ELR (cell line): ENCODE measurements around the gene ACYP2.
"Not testable (repeated sequence)": the region's sequence is repeated elsewhere in the genome, so short reads cannot be mapped to it uniquely, and the experiment has no call there.

ENCODE experiments used
- DNase-seq: peaks from one replicate; pipeline ENCODE4 v3.0.0-alpha.2; 2015; ENCODE audit warnings: low read depth

The ACYP2 gene

GRCh38 chr2:54099370-54099769 lies 16.0 kb upstream of the ACYP2 start:
- no peak for DNase-seq

GRCh38 chr2:54099829-54100585 lies 15.4 kb upstream of the ACYP2 start:
- no peak for DNase-seq

DNA sequence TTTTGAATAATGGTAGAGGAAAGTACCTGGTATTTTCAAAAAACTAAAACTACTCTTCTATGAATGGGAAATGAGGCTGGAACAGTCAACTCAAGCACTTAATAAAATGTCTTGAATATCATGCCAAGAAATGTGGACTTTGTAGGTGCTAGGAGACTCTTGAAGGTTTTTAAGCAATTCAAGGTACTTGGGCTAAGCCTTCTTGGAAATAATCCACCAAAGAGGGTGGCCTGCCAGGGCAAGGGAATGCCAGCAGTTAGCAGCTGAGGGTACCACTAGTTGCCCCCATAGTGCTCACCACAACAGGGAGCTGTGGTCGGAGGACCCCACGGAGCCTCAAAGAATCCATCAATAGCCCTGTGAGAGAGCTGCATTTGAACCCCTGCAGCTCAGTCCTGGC lies 14.6 kb upstream of the ACYP2 start:
- DNase-seq, result no peak

DNA sequence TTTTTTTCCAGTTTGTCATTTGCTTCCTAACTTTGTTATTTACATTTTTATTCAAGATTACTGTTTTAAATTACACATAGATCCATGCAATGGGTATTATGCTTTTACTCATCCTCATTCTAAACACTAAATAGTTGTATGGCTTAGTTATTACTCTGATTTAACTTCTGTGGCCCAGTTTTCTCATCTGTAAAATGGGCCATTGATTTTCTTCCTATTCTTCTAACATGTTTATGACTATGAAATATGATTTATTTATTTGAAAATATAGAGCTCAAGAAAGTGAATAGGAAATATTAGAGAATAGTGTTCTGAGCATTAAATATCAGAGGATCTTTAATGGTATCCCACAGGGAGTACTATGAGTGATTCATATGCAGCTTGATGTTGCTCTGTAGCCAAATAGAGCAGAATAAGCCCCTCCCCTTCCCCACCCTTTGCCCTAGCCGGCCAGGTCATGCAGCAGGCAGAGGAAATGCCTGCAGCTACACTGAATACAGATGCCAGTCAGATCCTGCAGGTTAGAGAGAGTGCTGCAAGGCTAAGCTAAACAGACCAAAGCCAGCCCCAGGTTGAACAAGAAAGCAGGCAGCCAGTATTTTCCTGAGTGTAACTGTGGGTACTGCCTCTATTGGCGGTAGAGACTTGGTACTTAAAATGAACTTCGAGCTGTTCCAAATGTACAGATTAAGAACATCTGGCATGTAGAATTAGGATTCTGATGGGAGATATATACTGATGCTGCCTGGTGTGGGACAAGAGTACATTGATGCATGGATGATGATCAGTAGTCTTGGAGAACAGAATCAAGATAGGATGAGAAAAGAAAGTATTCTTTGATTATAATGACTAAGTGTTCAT lies 11.7 kb upstream of the ACYP2 start:
- peak; percentile 90 for DNase-seq

- DNase-seq, result peak; percentile 71
These were observed 8.6 kb upstream of the ACYP2 start for GRCh38 chr2:54106631-54107454.

- DNase-seq, result no peak
These were observed 8.0 kb upstream of the ACYP2 start for GRCh38 chr2:54107455-54107764.

DNA sequence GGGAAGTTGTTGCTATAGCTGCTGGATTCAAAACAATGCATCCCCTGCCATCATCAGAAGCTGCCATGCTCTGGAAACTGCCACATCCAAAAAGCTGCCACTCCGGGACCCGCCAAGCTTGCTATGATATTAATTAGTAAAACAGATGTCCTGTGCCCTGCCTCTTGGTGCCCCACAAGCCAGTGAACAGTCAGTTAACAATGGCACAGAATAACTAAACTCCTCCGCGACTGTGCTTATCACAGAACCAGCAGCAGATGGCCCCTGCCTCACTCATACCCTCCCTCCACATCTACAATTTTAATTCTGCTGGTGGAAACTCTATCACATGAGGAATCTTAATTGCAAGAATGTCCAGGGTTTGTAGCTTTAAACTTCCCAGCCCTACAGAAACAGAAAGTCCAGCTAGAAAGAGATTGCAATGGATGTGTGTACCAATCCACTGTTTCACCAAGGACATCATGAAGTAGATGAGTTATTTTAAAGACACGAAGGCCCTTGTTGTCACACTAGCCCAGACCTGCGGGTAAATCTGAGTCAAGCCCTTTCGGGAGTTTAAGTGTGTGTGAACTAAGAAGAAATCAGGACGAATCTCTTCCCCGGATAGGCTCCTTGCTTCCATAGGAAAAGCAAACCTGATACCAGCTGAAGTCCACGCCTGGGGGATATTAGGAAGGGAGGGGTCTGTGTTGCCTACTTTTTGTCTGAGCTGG lies 7.4 kb upstream of the ACYP2 start:
- no peak for DNase-seq

DNA sequence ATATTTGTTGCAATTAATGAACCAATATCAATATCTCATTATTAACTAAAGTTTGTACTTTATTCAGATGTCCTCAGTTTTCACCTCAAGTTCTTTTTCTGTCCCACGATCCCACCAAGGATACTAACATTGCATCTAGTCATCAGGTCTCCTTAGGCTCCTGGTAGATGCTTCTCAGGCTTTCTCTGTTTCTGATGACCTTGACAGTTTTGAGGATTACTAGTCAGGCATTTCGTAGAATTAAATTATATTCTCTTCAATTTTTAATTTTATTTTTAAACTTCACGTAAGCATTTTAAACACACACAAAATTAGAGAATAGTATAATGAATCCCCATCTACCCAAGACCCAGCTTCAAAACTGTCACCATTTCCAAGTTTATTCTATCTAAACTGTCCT lies 5.6 kb upstream of the ACYP2 start:
- DNase-seq, result no peak

- DNase-seq, result not testable (repeated sequence)
These were observed 936 bp upstream of the ACYP2 start for GRCh38 chr2:54114479-54114878.

DNA sequence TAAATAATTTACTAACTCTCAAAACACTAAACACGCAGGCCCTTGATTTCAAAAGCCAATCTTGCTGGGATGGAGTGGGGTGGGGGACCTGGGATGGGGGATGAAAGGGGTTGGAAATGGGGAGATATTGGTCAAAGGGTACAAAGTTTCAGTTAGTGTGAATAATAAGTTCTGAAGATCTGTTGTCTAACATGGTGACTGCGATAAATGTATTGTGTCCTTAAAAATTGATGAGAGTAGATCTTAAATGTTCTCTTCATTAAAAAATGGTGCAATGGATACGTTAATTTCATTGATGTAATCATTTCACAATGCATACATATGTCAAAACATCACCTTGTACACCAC lies 505 bp upstream of the ACYP2 start:
- no peak for DNase-seq

DNA sequence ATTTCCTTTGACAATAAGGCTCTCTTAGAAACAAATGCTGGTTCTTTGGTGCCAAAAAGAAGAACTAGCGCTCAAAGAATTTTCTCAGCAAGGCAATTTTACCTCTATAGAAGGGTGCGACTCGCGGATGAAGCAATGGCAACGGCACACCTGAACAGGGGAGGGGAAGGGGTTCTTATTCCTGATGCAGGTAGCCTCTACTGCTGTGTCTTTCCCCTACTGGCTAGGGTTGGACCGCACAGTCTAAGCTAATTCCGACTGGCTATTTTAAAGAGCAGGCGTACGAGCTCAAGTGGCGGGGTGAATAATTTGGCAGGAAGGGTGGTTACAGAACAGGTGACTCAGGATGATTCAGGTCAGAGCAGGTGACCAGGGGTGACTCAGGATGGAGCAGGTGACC lies 1.2 kb downstream of the ACYP2 start:
- peak; percentile 8 for DNase-seq

DNA sequence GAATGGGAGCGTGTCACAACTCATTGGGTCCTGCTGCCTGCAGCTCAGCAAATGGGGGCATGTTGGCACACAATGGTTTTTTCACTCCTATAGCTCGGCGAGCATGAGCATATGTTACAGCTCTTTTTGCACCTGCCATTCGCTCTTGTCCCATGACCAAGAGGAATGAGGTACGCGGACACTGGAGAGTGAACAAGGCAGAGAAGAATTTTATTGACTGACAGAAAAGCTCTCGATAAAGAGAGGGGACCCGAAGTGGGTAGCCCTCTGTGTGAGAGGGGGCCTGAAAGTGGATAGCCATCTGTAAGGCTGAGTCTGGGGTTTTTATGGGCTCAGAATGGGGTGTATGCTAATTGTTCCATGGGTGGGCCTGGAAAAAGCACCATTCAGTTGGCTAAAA lies 5.5 kb downstream of the ACYP2 start:
- no peak for DNase-seq

DNA sequence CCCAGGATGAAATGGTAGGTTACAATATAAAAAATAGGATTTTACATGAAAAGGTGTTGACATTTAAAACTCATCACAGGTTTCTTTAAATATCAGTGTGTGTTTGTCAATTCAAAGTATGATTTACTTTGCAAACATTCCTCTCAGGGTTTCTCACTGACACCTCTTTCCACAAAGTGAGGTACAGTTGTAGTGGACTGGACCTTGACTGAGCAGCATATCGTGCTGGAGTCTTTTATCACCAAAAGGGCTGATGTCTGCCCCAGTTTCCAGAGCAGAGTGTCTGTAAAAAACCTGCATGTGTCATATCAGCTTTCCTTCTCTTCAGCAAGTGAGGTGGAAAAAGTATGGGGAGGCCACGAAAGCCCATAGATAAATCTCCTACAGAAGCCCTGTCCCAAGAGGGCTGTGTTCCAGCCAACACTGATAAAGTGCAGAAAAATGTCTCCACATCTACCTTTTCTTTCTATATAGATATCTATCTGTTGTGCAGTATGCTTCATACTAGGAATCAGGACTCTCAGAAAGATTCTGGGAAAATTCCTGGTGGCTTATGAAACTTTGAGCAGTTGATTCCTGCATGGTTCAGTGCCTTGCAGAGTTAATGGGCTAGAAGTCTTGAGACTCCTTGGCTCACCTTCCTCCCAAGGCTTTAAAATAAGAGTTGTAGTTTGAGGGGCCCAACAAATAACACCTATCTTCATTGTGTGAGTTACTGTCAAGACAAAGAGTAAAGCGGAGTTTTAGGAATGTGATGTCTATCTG lies 6.9 kb downstream of the ACYP2 start:
- DNase-seq, result no peak

DNA sequence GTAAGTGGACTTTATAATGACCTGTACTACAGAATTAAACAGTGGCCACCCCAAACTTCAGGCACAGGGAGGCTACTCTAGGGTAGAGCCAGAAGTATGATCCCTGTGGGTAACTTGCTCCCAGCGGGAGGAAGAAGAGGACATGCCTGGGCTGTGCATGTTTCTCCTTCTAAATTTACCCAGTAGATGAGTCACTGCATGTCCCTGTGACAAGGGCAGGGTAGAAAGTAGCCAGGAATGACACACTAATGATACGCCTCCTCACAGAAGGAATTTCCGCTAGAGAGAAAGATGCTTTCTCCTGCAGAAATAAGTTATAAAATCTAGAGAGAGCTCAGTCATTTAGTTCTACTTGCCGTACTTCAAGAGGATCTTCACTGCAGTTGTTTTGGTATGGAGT lies 7.5 kb downstream of the ACYP2 start:
- peak; percentile 82 for DNase-seq

GRCh38 chr2:54127174-54127573 lies 11.8 kb downstream of the ACYP2 start:
- not testable (repeated sequence) for DNase-seq

GRCh38 chr2:54133056-54133455 lies 17.6 kb downstream of the ACYP2 start:
- no peak for DNase-seq

- DNase-seq, result no peak
These were observed 23.8 kb downstream of the ACYP2 start for GRCh38 chr2:54139210-54139609.

DNA sequence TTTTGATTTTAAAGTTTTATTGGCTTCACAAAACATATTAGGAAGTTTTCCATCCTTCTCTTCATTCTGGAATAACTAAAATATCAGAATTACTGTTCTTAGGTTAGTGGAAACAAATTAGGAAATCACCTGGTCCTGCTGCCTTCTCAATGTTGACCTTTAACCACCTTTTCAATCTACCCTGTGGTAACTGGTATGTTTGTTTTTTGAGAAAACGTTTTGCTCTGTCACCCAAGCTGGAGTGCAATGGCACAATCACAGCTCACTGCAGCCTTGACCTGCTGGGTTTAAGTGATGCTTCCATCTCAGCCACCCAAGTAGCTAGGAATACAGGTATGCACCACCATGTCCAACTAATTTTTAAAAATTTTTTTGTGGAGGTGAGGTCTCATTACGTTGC lies 28.4 kb downstream of the ACYP2 start:
- DNase-seq, result no peak

- DNase-seq, result no peak
These were observed 33.0 kb downstream of the ACYP2 start for GRCh38 chr2:54148391-54148790.

DNA sequence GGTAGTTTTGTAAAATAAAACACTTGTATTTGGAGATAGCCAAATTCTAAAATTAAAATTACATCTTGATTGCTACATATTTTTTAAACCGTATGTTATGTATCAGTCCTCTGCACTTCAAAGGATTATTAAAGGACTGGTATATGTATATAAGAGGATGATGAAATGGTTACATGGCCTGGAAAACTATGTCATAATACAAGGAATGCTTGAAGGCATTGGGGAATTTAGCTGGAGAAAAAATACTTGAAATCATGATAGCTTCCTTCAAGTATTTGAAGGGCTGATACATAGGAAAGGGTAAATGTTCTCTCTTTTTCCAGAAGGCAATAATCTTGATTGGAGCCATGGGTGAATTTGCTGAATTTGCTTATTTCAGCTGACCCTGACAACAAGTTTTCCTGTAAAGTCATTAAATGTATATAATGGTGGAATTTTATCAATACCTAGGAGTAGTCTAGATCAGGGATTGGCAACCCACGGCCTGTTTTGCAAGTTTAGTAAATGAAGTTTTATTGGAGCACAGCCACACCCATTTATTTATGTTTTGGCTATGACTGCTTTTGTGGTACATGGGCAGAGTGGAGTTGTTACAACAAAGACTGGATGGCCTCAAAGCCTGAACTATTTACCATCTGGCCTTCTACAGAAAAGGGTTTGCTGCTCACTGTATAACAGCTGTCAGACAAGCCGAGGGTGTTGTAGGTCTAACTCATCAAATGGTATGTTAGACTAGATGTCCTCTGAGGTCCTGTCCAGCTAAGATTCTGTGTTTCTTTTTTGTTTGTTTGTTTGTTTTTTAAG lies 34.4 kb downstream of the ACYP2 start:
- no peak for DNase-seq

DNA sequence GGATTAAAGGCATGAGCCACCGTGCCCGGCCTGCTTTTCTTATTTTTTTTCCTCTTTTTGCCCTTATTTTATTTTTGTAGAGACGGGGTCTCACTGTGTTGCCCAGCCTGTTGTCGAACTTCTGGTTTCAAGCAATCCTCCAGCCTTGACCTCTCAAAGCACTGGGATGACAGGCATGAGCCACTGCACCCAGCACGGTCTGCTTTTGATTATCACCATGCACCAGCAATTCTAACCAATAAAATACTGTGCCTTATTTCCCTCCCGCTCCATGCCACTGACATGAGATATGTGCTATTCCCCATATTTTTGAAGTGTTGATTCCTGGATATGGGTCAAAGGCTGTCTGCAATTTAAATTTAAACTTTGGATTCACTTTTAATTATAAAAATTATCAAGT lies 42.9 kb downstream of the ACYP2 start:
- DNase-seq, result no peak
